ENCODE measurements around the gene SCG2.

SCG2 gene

GRCh38 chr2:223586261-223586660, 15.9 kb downstream of the SCG2 start:
- H3K4me3 ChIP-seq (ENCODE audit: low read length) = no peak overlapping the region
- DNase-seq (ENCODE audit: low read depth, low spot score) = no peak

DNA sequence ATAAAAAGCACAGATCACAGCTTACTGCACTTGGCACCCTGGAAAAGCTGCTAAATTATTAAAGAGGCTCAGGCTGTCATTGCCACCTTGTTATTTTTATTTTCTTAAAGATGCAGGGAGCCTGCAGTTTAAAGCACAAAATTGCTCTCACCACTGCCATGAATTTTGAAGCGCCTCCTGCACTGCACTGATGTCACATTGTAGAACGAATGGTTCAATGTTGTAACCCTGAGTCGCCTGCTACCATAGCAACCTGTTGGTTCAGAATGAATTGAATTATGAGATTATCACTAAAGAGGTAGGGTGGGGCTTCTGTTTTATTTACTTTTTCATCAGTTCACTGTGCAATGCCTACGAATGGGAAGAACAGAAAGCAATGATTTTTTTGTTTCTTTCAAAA, 16.5 kb downstream of the SCG2 start:
- H3K4me3 ChIP-seq (ENCODE audit: low read length) = no peak overlapping the region
- DNase-seq (ENCODE audit: low read depth, low spot score) = no peak

- no peak overlapping the region for H3K4me3 ChIP-seq (ENCODE audit: low read length)
- no peak for DNase-seq (ENCODE audit: low read depth, low spot score)
Measured at GRCh38 chr2:223582001-223582400, 20.2 kb downstream of the SCG2 start.

DNA sequence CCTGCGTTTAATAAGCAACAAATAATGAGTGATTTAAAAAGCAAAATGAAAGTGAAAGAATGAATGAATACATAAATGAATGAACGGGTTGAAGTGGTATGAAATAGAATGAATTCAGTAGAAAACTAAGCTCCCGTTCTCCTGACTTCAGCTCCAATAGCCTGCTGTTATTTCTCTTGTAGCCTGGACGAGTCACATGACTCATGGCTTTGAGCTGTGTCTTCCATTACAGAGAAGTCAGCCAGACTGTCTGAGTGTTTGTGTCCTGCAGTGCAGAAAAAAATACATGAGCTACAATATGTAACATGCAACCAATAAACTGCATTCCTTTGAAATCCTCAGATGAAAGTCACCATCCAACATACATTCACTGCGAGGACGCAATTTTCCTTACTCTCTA, 21.2 kb downstream of the SCG2 start:
- no peak overlapping the region for H3K4me3 ChIP-seq (ENCODE audit: low read length)
- no peak for DNase-seq (ENCODE audit: low read depth, low spot score)

GRCh38 chr2:223578846-223579245, 23.3 kb downstream of the SCG2 start:
- no peak overlapping the region for H3K4me3 ChIP-seq (ENCODE audit: low read length)
- DNase-seq (ENCODE audit: low read depth, low spot score) = no peak

DNA sequence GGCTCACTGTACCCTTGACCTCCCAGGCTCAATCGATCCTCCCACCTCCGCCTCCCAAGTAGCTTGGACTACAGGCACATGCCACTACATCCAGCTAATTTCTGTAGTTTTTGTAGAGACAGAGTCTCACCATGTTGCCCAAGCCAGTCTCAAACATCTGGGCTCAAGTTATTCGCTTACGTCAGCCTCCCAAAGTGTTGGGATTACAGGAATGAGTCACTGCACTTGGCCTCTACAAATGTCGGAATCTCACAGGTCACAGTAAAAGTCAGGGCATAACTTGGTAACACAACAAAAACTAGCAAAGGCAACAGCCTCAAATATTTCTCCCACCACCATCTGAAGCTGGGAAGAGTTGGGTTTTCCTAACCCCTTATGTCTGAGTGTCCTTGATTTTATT, 25.3 kb downstream of the SCG2 start:
- DNase-seq (ENCODE audit: low read depth, low spot score) = no peak
- no peak overlapping the region for H3K4me3 ChIP-seq (ENCODE audit: low read length)

GRCh38 chr2:223570784-223571183, 31.4 kb downstream of the SCG2 start:
- DNase-seq (ENCODE audit: low read depth, low spot score) = no peak

DNA sequence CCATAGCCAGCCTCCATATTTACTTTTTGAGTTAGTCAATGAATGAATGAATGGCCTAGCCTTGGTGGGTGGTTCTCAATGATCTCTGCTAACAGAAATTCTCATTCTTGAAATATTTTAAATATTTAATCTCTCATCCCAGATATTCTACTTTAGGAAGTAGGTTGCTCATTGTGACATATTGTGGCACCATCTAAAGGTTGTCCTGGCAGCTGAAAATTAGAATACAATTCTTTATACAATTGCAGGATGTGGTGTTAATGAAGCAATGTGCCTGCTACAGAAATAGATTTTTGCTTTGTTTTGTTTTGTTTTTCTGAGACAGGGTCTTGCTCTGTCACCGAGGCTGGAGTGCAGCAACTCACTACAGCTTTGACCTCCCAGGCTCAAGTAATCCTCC, 35.8 kb downstream of the SCG2 start:
- DNase-seq (ENCODE audit: low read depth, low spot score) = no peak
- no peak overlapping the region for H3K4me3 ChIP-seq (ENCODE audit: low read length)

More at GRCh38 chr2:223570784-223571183, 31.4 kb downstream of the SCG2 start:
- no peak overlapping the region for H3K4me3 ChIP-seq (ENCODE audit: low read length)

DNA sequence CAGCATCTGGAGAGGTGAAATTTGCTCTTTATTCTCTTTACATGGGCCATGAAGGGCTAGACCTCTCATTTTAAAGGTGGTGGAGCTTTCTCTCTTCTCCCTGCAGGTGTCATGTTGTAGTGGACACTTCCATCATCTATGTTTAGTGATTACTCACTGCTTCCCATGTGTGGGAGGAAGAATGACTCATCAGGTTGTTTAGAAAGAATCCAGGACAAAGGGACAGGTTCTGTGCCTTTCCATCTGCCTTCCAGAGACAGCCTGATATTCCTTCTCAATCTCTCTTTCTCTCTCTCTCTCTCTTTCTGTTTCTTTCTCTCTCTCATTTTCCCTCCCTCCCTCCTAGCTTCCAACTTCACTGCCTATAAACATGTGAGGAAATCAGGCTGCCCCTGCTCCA, 38.7 kb downstream of the SCG2 start:
- H3K4me3 ChIP-seq (ENCODE audit: low read length) = no peak overlapping the region
- DNase-seq (ENCODE audit: low read depth, low spot score) = no peak

GRCh38 chr2:223562078-223562477, 40.1 kb downstream of the SCG2 start:
- no peak overlapping the region for H3K4me3 ChIP-seq (ENCODE audit: low read length)
- DNase-seq (ENCODE audit: low read depth, low spot score) = no peak

DNA sequence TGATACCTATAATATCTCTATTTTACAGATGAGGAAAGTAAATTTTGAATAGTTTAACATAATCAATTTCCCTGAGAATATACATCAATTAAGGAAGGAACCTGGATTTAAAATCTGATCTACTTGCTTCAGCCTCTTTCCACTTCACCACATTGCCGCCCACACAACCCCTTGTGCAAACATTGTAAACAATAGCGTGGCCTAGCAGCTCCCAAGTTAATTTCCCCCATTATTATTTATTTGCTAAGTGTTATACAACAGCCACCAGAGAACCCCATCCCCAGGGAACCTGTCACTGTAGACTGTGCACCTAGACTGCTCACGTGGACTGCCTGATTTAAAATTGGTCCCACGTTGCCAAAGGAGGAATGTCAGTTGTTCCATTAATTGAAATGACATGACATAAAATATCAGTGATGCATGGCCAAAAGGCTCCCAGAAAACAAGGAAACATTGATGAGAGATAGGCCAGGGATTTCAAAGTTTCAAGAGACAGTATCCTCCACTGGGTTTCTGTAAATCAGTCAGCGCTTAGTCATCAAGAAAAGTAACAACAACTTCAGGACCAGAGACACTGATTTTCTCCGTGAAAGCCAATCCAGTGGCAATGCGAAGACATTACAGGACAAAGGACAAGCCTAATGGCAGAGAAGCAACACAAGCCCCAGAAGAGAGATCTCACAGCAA, 41.3 kb downstream of the SCG2 start:
- no peak overlapping the region for H3K4me3 ChIP-seq (ENCODE audit: low read length)
- DNase-seq (ENCODE audit: low read depth, low spot score) = no peak

GRCh38 chr2:223558970-223559369, 43.2 kb downstream of the SCG2 start:
- H3K4me3 ChIP-seq (ENCODE audit: low read length) = no peak overlapping the region

DNA sequence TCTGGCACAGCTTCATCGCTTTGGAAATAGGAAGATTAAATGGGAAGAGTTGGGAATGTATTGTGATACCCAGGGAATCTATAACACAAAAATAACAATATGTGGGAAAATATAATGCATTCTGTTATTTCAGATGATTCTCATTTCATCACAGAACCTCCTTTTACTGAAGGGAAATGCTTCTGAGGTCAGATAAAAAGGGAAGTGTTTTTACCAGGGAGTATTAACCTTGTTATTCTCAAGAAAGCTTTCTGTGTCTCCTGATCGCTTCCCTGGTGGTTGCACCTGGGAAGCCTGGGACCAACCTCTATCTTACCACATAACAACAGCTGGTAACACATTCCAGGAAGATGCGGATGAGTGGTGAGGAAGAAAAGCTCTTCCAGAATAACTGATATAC, 47.2 kb downstream of the SCG2 start:
- no peak for DNase-seq (ENCODE audit: low read depth, low spot score)
- no peak overlapping the region for H3K4me3 ChIP-seq (ENCODE audit: low read length)

More at GRCh38 chr2:223558970-223559369, 43.2 kb downstream of the SCG2 start:
- no peak for DNase-seq (ENCODE audit: low read depth, low spot score)

DNA sequence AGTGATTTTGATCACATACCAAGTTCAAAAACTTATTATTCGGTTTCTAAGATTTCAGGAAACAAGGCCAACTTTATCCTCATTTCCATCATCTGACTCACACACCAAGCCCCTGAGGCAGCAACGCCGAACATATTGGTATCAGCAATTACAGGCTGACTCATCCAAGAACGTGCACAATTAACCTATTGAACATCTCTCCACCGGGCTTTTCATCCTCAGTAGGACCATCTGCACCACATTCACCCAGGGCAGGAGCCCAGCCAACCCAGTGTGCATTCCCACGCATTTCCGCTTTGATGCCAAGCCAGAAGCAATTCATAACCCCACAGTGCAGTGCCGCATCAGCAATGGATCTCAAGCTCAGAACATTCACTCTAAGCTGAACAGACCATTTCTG, 52.9 kb downstream of the SCG2 start:
- DNase-seq (ENCODE audit: low read depth, low spot score) = no peak
- H3K4me3 ChIP-seq (ENCODE audit: low read length) = no peak overlapping the region

DNA sequence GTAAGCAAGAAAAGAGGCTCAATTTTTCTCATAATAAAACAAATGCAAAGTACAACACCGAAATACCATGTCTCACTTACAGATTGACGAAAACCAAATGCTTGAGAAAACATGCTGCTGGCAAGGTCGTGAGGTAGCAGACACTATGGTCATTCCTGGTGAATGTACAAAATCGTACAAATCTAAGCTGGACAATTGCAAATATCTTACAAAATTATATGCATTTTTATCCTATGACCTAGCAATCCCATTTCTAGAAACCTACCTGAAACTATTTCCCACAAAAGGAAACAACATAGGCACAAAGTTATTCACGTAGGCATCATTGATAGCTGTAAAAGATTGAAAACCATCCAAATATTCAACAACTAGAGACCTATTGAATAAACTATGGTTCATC, 54.0 kb downstream of the SCG2 start:
- no peak overlapping the region for H3K4me3 ChIP-seq (ENCODE audit: low read length)
- DNase-seq (ENCODE audit: low read depth, low spot score) = no peak

Measured in Jurkat, Clone E6-1 (cell line).